Esophagus squamous epithelium (tissue), 5 donors: Measurements from ENCODE around the gene TEX29. TPM values are rescaled to one million over a fixed set of nuclear protein-coding genes. Genes with fewer than 3 reads are reported as not detected.

Source experiments
- DNase-seq: peaks from one replicate; lab custom pipeline; 2025; lab: John Stamatoyannopoulos, UW
- H3K27ac ChIP-seq, 4 donors: fragments of 200-600 bp; sonication (generic); one replicate each; pipeline ENCODE4 v1.5.1; 2016 to 2019; ENCODE audit warnings: mild to moderate bottlenecking in 1 of 4
- H3K27me3 ChIP-seq, 4 donors: fragments of 200-600 bp; sonication (generic); 1 replicate in 3 of 4; 2 replicates in 1 of 4; pipeline versions ENCODE4 v1.5.1 to v1.6.0; 2017 to 2021; ENCODE audit warnings: antibody characterized with exemption in 1 of 4
- H3K36me3 ChIP-seq, 3 donors: fragments of 200-600 bp; sonication (generic); one replicate each; pipeline ENCODE4 v1.5.1; 2016 to 2019
- H3K4me1 ChIP-seq, 3 donors: fragments of 200-600 bp; sonication (generic); one replicate each; pipeline ENCODE4 v1.5.1; 2017 to 2019
- H3K4me3 ChIP-seq, 4 donors: fragments of 200-600 bp; sonication (generic); 1 replicate in 3 of 4; 2 replicates in 1 of 4; pipeline ENCODE4 v1.5.1; 2016 to 2019; ENCODE audit warnings: mild to moderate bottlenecking in 2 of 4, moderate library complexity in 1 of 4
- H3K9me3 ChIP-seq, 3 donors: fragments of 200-600 bp; sonication (generic); one replicate each; pipeline ENCODE4 v1.5.1; 2016 to 2019
- CTCF ChIP-seq, 6 experiments: fragments of 450-650 bp in 4 of 6; fragments of 200-600 bp in 2 of 6; sonication (generic) in 2 of 6; IDR thresholded peaks; one replicate each; pipeline ENCODE4 v1.5.1; 2016 to 2019; ENCODE audit warnings: antibody characterized with exemption in 6 of 6, mild to moderate bottlenecking in 4 of 6, moderate library complexity in 4 of 6
- POLR2A ChIP-seq, 4 donors: fragments of 450-650 bp; IDR thresholded peaks; one replicate each; pipeline ENCODE4 v1.6.1; 2017; ENCODE audit warnings: antibody characterized with exemption in 4 of 4, mild to moderate bottlenecking in 4 of 4, moderate library complexity in 3 of 4
- WGBS, 2 donors: methylation state at CpG; one replicate each; pipeline ENCODE4 v1.1.5; 2018; 5-methylcytosine and 5-hydroxymethylcytosine counted together
- intact Hi-C: fragments of 100-400 bp; cut with DNase I; formaldehyde crosslinking; loops from one replicate; pipeline ENCODE4 v1.15.0; 2022
- total RNA-seq, 4 donors: library from RNA; depleted of rRNA; stranded (reverse); fragments of >200 nt; gene quantifications; one replicate each; pipeline ENCODE4 v1.1.0, GENCODE V29; 2016
- donor health status: DM: yes; HTN: yes; CAD: no.

The TEX29 gene
- total RNA-seq, 4 donors from 2014 or later, result not detected

- Histone ChIP-seq H3K36me3 (no peaks in the 10 kb centered on the region), H3K27ac (no peak overlapping the region), H3K4me3 (no peak overlapping the region), H3K9me3 (no peaks in the 10 kb centered on the region), H3K4me1 (no peaks in the 10 kb centered on the region), H3K27me3 (peaks cover 0 to 22% (median 0%) of the 10 kb centered on the region in 4 donors)
- intact Hi-C loops, result no loop called here
- DNase-seq, result no peak
- WGBS, 2 donors, result 43 to 77% methylated on average over 12 to 13 of the region's 24 CpGs
- TF ChIP-seq CTCF (IDR thresholded peaks at IDR 0.05) (no peak), POLR2A (IDR thresholded peaks at IDR 0.05) (no peak)
Measured at GRCh38 chr13:111387026-111387871, 66.8 kb downstream of the TEX29 start.

GRCh38 chr13:111387945-111388600, 67.6 kb downstream of the TEX29 start:
- no peak for DNase-seq
- 70 to 73% methylated on average over 16 to 17 of the region's 18 CpGs for whole genome bisulfite sequencing, 2 donors

GRCh38 chr13:111388851-111389500, 68.5 kb downstream of the TEX29 start:
- Histone ChIP-seq H3K4me3 (no peak overlapping the region), H3K9me3 (no peaks in the 10 kb centered on the region), H3K36me3 (no peaks in the 10 kb centered on the region), H3K27ac (no peak overlapping the region), H3K4me1 (no peaks in the 10 kb centered on the region), H3K27me3 (peaks cover 0 to 8% (median 0%) of the 10 kb centered on the region in 4 donors)
- no peak for DNase-seq
- 72 to 79% methylated on average over 6 to 9 of the region's 19 CpGs for WGBS, 2 donors
- intact Hi-C loops, result no loop called here
- TF ChIP-seq CTCF (IDR thresholded peaks at IDR 0.05) (no peak), POLR2A (IDR thresholded peaks at IDR 0.05) (no peak)

More at GRCh38 chr13:111387945-111388600, 67.6 kb downstream of the TEX29 start:
- Histone ChIP-seq H3K27me3 (peaks cover 0 to 16% (median 0%) of the 10 kb centered on the region in 4 donors), H3K4me1 (no peaks in the 10 kb centered on the region), H3K36me3 (no peaks in the 10 kb centered on the region), H3K4me3 (no peak overlapping the region), H3K9me3 (no peaks in the 10 kb centered on the region), H3K27ac (no peak overlapping the region)
- intact Hi-C loops, result no loop called here
- TF ChIP-seq CTCF (IDR thresholded peaks at IDR 0.05) (no peak), POLR2A (IDR thresholded peaks at IDR 0.05) (no peak)

- Histone ChIP-seq H3K27me3 (peaks cover 0 to 6% (median 0%) of the 10 kb centered on the region in 4 donors), H3K4me3 (no peak overlapping the region), H3K4me1 (no peaks in the 10 kb centered on the region), H3K9me3 (no peaks in the 10 kb centered on the region), H3K27ac (no peak overlapping the region), H3K36me3 (no peaks in the 10 kb centered on the region)
- no peak for DNase-seq
- intact Hi-C loops, result no loop called here
- TF ChIP-seq CTCF (IDR thresholded peaks at IDR 0.05) (no peak), POLR2A (IDR thresholded peaks at IDR 0.05) (no peak)
- WGBS, 2 donors, result 64 to 72% methylated on average over 11 to 18 of the region's 21 CpGs
Measured at GRCh38 chr13:111389621-111390521, 69.4 kb downstream of the TEX29 start.
